ENCODE results near the gene PDLIM5.

PDLIM5 gene

DNA sequence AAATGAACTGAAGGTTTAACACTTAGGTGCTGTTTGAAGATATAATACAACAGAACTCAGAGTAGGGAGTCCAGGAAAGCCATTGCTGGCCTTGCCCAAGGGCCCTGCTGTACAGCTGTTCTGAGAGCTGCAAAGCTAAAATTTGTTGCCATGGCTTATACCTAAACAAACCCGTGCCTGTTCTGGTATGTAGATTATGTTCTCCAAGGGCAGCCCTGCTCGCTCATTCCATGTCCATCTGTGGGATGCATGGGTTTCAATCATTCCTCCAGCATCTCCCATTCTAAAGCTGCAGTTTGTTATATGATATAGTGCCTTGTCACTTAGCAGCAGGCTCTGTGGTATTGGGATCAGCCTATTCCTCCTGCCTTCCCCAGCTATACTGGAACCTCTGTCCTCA lies 225.2 kb downstream of the PDLIM5 start:
- DNase-seq (ENCODE audit: low spot score), result no peak
- no peak overlapping the region for H3K4me3 ChIP-seq
- H3K27ac ChIP-seq, result no peak overlapping the region
- no peak for TF ChIP-seq CTCF (IDR thresholded peaks at IDR 0.05)

GRCh38 chr4:94678896-94679295 lies 227.2 kb downstream of the PDLIM5 start:
- DNase-seq (ENCODE audit: low spot score), result no peak
- H3K27ac ChIP-seq, result no peak overlapping the region
- H3K4me3 ChIP-seq, result no peak overlapping the region
- TF ChIP-seq CTCF (IDR thresholded peaks at IDR 0.05), result no peak

GRCh38 chr4:94680176-94680862 lies 228.6 kb downstream of the PDLIM5 start:
- Histone ChIP-seq H3K4me3 (no peak overlapping the region), H3K27ac (no peak overlapping the region)
- no peak for TF ChIP-seq CTCF (IDR thresholded peaks at IDR 0.05)
- DNase-seq (ENCODE audit: low spot score), result no peak

DNA sequence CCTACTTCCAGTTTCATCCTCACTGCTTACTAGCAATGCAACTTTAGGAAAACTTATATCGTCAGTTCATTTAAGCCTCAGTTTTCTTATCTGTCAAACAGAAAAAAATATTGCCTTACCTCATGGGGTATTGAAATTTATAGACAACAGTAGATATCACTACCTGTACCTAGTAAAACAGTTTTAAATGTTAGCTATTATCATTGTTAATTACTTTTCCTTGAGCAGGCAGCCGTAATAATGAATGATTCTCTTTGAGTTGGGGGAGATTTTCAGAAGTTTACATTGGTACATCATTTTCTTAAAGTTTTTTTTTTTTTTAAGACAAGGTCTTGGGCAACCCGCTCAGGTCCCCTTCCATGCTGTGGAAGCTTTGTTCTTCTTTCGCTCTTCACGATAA lies 234.3 kb downstream of the PDLIM5 start:
- DNase-seq (ENCODE audit: low spot score), result no peak
- no peak overlapping the region for H3K4me3 ChIP-seq
- no peak for TF ChIP-seq CTCF (IDR thresholded peaks at IDR 0.05)
- no peak overlapping the region for H3K27ac ChIP-seq

- H3K4me3 ChIP-seq, result no peak overlapping the region
- no peak for TF ChIP-seq CTCF (IDR thresholded peaks at IDR 0.05)
- DNase-seq (ENCODE audit: low spot score), result no peak
- no peak overlapping the region for H3K27ac ChIP-seq
These were observed 237.6 kb downstream of the PDLIM5 start for GRCh38 chr4:94689155-94689860.

DNA sequence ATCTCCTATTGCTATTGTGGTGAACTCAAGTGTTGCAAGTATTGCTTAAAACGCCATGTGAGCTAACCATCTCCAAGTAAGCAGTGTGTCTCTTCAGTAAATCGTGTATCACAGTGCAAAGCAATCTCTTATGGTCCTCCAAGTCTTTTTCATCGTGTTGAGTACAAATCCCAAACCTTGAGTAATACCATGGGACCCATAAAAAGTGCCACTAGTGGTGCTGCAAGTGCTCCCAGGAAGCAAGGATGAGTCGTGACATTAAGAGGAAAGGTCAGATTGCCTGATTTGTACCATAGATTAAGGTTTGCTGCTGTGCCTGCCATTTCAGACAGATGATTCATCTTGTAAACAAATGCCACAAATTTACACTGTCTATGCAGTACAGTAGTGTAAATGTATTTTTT lies 239.1 kb downstream of the PDLIM5 start:
- no peak overlapping the region for H3K27ac ChIP-seq
- TF ChIP-seq CTCF (IDR thresholded peaks at IDR 0.05), result no peak

DNA sequence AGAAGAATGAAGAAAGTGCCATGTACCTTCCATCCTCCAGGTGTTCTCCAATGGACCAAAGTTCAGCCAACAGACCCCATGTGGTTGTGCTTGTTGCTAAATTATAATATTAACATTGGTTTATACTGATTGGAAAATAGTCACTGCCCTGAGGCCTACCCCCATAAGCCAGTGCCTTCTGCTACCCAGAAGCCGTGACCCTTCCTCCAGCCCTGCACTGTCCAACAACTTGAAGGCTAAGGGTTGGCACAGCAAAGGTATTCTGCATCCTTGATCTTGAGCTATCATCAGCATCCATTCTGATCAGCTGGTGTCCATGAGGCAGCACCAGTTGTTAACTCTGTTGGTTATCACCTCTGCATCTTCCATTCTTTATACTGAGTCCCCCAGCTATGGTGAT lies 239.8 kb downstream of the PDLIM5 start:
- TF ChIP-seq CTCF (IDR thresholded peaks at IDR 0.05), result no peak
- Histone ChIP-seq H3K27ac (no peak overlapping the region), H3K4me3 (no peak overlapping the region)
- no peak for DNase-seq (ENCODE audit: low spot score)

More for the DNA sequence above, 239.1 kb downstream of the PDLIM5 start:
- no peak overlapping the region for H3K4me3 ChIP-seq
- DNase-seq (ENCODE audit: low spot score), result no peak

Measured in coronary artery (tissue), 2 donors.